WTC11 (cell line): ENCODE results near the gene ARPC1A. TPM values are rescaled to one million over a fixed set of nuclear protein-coding genes. Genes with fewer than 3 reads are reported as not detected.

Experiments used
- ATAC-seq: fragments of 200-7000 bp; cut with Tn5 transposase; 2 replicates; pipeline ENCODE4 v1.10.0; 2021; ENCODE audit warnings: mild to moderate bottlenecking, moderate library complexity
- CTCF ChIA-PET: fragments of 300-600 bp; sonication (Branson Sonifier 250); formaldehyde crosslinking; loops from one replicate; lab custom pipeline; 2021; ENCODE audit warnings: antibody characterized with exemption; lab: Charles Lee
- POLR2A ChIA-PET: fragments of 350-600 bp; sonication (Branson Sonifier 250); formaldehyde crosslinking; loops from one replicate; lab custom pipeline; 2021; ENCODE audit warnings: antibody characterized with exemption; lab: Charles Lee
- DNase-seq: peaks from one replicate; pipeline ENCODE4 v3.0.0; 2021; ENCODE audit warnings: low spot score
- H3K27ac Mint-ChIP-seq: 2 replicates; pipeline ENCODE4 v1.8.0; 2021; ENCODE audit warnings: mixed read lengths
- H3K27me3 Mint-ChIP-seq: 2 replicates; pipeline ENCODE4 v1.8.0; 2021; ENCODE audit warnings: low read depth, mild to moderate bottlenecking, moderate library complexity, mixed read lengths
- H3K36me3 Mint-ChIP-seq: 2 replicates; pipeline ENCODE4 v1.8.0; 2021; ENCODE audit warnings: mixed read lengths
- H3K4me1 Mint-ChIP-seq: 2 replicates; pipeline ENCODE4 v1.8.0; 2022; ENCODE audit warnings: mixed read lengths
- H3K4me3 Mint-ChIP-seq: 2 replicates; pipeline ENCODE4 v1.8.0; 2021; ENCODE audit warnings: mild to moderate bottlenecking, moderate library complexity, mixed read lengths
- H3K9me3 Mint-ChIP-seq: 2 replicates; pipeline ENCODE4 v1.8.0; 2021; ENCODE audit warnings: mixed read lengths
- EMX1 ChIP-seq: fragments of 250-450 bp; sonication (Bioruptor Pico); IDR thresholded peaks from 2 replicates; pipeline ENCODE4 v1.8.0; 2021; ENCODE audit warnings: mild to moderate bottlenecking
- ESRRA ChIP-seq: sonication (generic); formaldehyde crosslinking; IDR thresholded peaks from 2 replicates; pipeline ENCODE4 v1.8.1; 2022; ENCODE audit warnings: mild to moderate bottlenecking, missing genetic modification reagents, borderline replicate concordance
- FOXJ3 ChIP-seq: sonication (generic); formaldehyde crosslinking; IDR thresholded peaks from 2 replicates; pipeline ENCODE4 v1.9.0; 2021; ENCODE audit warnings: missing genetic modification reagents, mild to moderate bottlenecking, borderline replicate concordance
- GABPB1 ChIP-seq: sonication (generic); formaldehyde crosslinking; IDR thresholded peaks from 2 replicates; pipeline ENCODE4 v1.8.1; 2023; ENCODE audit warnings: mild to moderate bottlenecking, missing genetic modification reagents
- NR2C2 ChIP-seq: sonication (generic); formaldehyde crosslinking; IDR thresholded peaks from 2 replicates; pipeline ENCODE4 v1.8.0; 2022; ENCODE audit warnings: mild to moderate bottlenecking, missing genetic modification reagents
- PRRX2 ChIP-seq: fragments of 250-450 bp; sonication (Bioruptor Pico); IDR thresholded peaks from 2 replicates; pipeline ENCODE4 v1.8.0; 2021; ENCODE audit warnings: mild to moderate bottlenecking
- SOX15 ChIP-seq: fragments of 250-450 bp; sonication (Bioruptor Pico); IDR thresholded peaks from 2 replicates; pipeline ENCODE4 v1.9.0; 2021; ENCODE audit warnings: mild to moderate bottlenecking
- SP1 ChIP-seq: sonication (generic); formaldehyde crosslinking; conservative IDR thresholded peaks from 2 replicates; pipeline ENCODE4 v1.8.1; 2022; ENCODE audit warnings: missing genetic modification reagents
- TEAD4 ChIP-seq: sonication (generic); formaldehyde crosslinking; IDR thresholded peaks from 2 replicates; pipeline ENCODE4 v1.8.0; 2022; ENCODE audit warnings: mild to moderate bottlenecking, missing genetic modification reagents
- ZNF121 ChIP-seq: sonication (generic); formaldehyde crosslinking; IDR thresholded peaks from 2 replicates; pipeline ENCODE4 v1.8.0; 2023; ENCODE audit warnings: missing genetic modification reagents
- ZNF219 ChIP-seq: sonication (generic); formaldehyde crosslinking; IDR thresholded peaks from 2 replicates; pipeline ENCODE4 v1.8.0; 2023; ENCODE audit warnings: missing genetic modification reagents, mild to moderate bottlenecking, borderline replicate concordance
- ZNF263 ChIP-seq: sonication (generic); formaldehyde crosslinking; IDR thresholded peaks from 2 replicates; pipeline ENCODE4 v1.8.1; 2022; ENCODE audit warnings: low read depth, mild to moderate bottlenecking, moderate library complexity, missing genetic modification reagents
- total RNA-seq: library from RNA; stranded (reverse); gene quantifications from 3 replicates; pipeline ENCODE4 v1.2.3, GENCODE V29; 2021
- TF ChIP-seq, protein P1 (sequence below): sonication (generic); formaldehyde crosslinking; IDR thresholded peaks from 2 replicates; pipeline ENCODE4 v1.8.0; 2022; ENCODE audit warnings: mild to moderate bottlenecking, missing genetic modification reagents
- TF ChIP-seq, protein P2 (sequence below): fragments of 200-600 bp; IDR thresholded peaks from 2 replicates; pipeline ENCODE4 v1.8.0; 2022; ENCODE audit warnings: antibody characterized with exemption
- TF ChIP-seq, protein P3 (sequence below): fragments of 250-450 bp; sonication (Bioruptor Pico); IDR thresholded peaks from 2 replicates; pipeline ENCODE4 v1.9.0; 2021; ENCODE audit warnings: mild to moderate bottlenecking, borderline replicate concordance
- TF ChIP-seq, protein P4 (sequence below): sonication (generic); formaldehyde crosslinking; IDR thresholded peaks from 2 replicates; pipeline ENCODE4 v1.8.1; 2023; ENCODE audit warnings: mild to moderate bottlenecking, missing genetic modification reagents, moderate library complexity
- TF ChIP-seq, protein P5 (sequence below): sonication (generic); formaldehyde crosslinking; IDR thresholded peaks from 2 replicates; pipeline ENCODE4 v1.8.1; 2023; ENCODE audit warnings: mild to moderate bottlenecking, missing genetic modification reagents
- TF ChIP-seq, protein P6 (sequence below): fragments of 250-450 bp; sonication (Bioruptor Pico); IDR thresholded peaks from 2 replicates; pipeline ENCODE4 v1.9.0; 2021; ENCODE audit warnings: moderate library complexity, mild to moderate bottlenecking, inconsistent platforms, borderline replicate concordance
- TF ChIP-seq, protein P7 (sequence below): fragments of 250-450 bp; sonication (Bioruptor Pico); conservative IDR thresholded peaks from 2 replicates; pipeline ENCODE4 v1.9.0; 2021; ENCODE audit warnings: mild to moderate bottlenecking
- TF ChIP-seq, protein P8 (sequence below): sonication (generic); formaldehyde crosslinking; IDR thresholded peaks from 2 replicates; pipeline ENCODE4 v1.8.0; 2023; ENCODE audit warnings: missing genetic modification reagents, mild to moderate bottlenecking, borderline replicate concordance

ARPC1A gene
- total RNA-seq, 1 experiment from 2014 or later, result 149 TPM

DNA sequence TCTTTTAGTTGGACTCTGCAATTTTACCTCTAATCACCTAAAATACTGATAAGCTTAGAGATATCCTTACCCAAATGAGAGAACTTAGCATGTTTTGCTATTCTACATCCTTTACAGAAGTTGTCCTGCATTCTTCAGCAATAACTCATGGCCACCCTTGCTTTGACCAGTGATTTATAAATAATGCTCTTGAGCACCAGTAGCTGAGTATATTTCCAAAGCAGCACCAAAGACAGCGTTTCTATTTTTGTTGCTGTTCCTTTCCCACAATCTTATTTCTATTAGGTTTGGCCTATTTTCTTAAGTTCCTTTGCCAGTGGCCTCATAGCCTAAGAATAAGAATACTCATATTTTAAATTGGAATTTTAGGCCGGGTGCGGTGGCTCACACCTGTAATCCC is 15.0 kb downstream of the ARPC1A start:
- H3K4me3 Mint-ChIP-seq, result no peak overlapping the region
- CTCF ChIA-PET, result no interaction called here
- no peaks in the 10 kb centered on the region for H3K4me1 Mint-ChIP-seq

More for the DNA sequence above, 15.0 kb downstream of the ARPC1A start:
- POLR2A ChIA-PET, result no interaction called here
- H3K27me3 Mint-ChIP-seq, result no peaks in the 10 kb centered on the region
- no peak for TF ChIP-seq NR2C2
- TF ChIP-seq PRRX2 (CRISPR knock-in tag), result no peak
- no peak for TF ChIP-seq TEAD4 (CRISPR knock-in tag)
- TF ChIP-seq, protein P1, sequence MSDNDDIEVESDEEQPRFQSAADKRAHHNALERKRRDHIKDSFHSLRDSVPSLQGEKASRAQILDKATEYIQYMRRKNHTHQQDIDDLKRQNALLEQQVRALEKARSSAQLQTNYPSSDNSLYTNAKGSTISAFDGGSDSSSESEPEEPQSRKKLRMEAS (CRISPR knock-in tag), result no peak
- no peak for TF ChIP-seq EMX1
- no peak for TF ChIP-seq ESRRA (CRISPR knock-in tag)
- no peak for TF ChIP-seq GABPB1 (CRISPR knock-in tag)
- no peak for TF ChIP-seq SOX15
- TF ChIP-seq, protein P2, sequence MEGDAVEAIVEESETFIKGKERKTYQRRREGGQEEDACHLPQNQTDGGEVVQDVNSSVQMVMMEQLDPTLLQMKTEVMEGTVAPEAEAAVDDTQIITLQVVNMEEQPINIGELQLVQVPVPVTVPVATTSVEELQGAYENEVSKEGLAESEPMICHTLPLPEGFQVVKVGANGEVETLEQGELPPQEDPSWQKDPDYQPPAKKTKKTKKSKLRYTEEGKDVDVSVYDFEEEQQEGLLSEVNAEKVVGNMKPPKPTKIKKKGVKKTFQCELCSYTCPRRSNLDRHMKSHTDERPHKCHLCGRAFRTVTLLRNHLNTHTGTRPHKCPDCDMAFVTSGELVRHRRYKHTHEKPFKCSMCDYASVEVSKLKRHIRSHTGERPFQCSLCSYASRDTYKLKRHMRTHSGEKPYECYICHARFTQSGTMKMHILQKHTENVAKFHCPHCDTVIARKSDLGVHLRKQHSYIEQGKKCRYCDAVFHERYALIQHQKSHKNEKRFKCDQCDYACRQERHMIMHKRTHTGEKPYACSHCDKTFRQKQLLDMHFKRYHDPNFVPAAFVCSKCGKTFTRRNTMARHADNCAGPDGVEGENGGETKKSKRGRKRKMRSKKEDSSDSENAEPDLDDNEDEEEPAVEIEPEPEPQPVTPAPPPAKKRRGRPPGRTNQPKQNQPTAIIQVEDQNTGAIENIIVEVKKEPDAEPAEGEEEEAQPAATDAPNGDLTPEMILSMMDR, result no peak
- TF ChIP-seq, protein P3, sequence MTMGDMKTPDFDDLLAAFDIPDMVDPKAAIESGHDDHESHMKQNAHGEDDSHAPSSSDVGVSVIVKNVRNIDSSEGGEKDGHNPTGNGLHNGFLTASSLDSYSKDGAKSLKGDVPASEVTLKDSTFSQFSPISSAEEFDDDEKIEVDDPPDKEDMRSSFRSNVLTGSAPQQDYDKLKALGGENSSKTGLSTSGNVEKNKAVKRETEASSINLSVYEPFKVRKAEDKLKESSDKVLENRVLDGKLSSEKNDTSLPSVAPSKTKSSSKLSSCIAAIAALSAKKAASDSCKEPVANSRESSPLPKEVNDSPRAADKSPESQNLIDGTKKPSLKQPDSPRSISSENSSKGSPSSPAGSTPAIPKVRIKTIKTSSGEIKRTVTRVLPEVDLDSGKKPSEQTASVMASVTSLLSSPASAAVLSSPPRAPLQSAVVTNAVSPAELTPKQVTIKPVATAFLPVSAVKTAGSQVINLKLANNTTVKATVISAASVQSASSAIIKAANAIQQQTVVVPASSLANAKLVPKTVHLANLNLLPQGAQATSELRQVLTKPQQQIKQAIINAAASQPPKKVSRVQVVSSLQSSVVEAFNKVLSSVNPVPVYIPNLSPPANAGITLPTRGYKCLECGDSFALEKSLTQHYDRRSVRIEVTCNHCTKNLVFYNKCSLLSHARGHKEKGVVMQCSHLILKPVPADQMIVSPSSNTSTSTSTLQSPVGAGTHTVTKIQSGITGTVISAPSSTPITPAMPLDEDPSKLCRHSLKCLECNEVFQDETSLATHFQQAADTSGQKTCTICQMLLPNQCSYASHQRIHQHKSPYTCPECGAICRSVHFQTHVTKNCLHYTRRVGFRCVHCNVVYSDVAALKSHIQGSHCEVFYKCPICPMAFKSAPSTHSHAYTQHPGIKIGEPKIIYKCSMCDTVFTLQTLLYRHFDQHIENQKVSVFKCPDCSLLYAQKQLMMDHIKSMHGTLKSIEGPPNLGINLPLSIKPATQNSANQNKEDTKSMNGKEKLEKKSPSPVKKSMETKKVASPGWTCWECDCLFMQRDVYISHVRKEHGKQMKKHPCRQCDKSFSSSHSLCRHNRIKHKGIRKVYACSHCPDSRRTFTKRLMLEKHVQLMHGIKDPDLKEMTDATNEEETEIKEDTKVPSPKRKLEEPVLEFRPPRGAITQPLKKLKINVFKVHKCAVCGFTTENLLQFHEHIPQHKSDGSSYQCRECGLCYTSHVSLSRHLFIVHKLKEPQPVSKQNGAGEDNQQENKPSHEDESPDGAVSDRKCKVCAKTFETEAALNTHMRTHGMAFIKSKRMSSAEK (CRISPR knock-in tag), result no peak
- TF ChIP-seq, protein P4, sequence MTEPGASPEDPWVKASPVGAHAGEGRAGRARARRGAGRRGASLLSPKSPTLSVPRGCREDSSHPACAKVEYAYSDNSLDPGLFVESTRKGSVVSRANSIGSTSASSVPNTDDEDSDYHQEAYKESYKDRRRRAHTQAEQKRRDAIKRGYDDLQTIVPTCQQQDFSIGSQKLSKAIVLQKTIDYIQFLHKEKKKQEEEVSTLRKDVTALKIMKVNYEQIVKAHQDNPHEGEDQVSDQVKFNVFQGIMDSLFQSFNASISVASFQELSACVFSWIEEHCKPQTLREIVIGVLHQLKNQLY, result no peak
- TF ChIP-seq, protein P5, sequence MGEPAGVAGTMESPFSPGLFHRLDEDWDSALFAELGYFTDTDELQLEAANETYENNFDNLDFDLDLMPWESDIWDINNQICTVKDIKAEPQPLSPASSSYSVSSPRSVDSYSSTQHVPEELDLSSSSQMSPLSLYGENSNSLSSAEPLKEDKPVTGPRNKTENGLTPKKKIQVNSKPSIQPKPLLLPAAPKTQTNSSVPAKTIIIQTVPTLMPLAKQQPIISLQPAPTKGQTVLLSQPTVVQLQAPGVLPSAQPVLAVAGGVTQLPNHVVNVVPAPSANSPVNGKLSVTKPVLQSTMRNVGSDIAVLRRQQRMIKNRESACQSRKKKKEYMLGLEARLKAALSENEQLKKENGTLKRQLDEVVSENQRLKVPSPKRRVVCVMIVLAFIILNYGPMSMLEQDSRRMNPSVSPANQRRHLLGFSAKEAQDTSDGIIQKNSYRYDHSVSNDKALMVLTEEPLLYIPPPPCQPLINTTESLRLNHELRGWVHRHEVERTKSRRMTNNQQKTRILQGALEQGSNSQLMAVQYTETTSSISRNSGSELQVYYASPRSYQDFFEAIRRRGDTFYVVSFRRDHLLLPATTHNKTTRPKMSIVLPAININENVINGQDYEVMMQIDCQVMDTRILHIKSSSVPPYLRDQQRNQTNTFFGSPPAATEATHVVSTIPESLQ (CRISPR knock-in tag), result no peak
- TF ChIP-seq, protein P6, sequence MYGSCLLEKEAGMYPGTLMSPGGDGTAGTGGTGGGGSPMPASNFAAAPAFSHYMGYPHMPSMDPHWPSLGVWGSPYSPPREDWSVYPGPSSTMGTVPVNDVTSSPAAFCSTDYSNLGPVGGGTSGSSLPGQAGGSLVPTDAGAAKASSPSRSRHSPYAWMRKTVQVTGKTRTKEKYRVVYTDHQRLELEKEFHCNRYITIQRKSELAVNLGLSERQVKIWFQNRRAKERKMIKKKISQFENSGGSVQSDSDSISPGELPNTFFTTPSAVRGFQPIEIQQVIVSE (CRISPR knock-in tag), result no peak
- TF ChIP-seq ZNF121 (CRISPR knock-in tag), result no peak
- TF ChIP-seq ZNF219 (CRISPR knock-in tag), result no peak
- no peak for TF ChIP-seq ZNF263 (CRISPR knock-in tag)
- TF ChIP-seq, protein P7, sequence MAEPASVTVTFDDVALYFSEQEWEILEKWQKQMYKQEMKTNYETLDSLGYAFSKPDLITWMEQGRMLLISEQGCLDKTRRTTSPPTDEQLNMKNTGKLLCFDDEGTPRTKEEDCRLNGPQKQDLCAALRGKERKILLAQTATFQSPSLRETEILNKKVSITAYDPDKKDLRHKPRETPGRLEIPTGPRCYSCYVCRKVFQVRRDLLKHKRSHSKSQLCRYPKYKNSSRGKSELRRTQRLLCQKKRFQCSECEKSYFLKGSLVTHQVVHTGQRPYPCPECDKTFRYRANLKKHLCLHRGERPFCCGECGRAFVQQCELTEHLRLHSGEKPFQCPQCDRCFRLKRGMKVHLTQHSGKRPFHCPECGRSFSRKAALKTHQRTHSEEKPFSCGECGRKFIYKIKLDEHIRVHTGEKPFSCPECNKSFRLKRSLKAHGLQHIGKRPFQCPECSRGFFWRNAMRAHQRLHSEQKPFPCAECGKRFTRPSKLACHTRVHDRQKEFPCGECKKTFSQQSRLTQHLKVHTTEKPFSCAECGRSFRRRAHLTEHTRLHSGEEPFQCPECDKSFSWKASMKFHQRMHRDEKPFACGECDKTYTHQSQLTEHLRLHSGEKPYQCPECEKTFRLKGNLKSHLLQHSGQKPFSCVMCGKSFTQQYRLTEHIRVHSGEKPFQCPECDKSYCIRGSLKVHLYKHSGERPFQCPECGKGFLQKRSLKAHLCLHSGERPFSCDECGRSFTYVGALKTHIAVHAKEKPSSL (CRISPR knock-in tag), result no peak
- TF ChIP-seq, protein P8, sequence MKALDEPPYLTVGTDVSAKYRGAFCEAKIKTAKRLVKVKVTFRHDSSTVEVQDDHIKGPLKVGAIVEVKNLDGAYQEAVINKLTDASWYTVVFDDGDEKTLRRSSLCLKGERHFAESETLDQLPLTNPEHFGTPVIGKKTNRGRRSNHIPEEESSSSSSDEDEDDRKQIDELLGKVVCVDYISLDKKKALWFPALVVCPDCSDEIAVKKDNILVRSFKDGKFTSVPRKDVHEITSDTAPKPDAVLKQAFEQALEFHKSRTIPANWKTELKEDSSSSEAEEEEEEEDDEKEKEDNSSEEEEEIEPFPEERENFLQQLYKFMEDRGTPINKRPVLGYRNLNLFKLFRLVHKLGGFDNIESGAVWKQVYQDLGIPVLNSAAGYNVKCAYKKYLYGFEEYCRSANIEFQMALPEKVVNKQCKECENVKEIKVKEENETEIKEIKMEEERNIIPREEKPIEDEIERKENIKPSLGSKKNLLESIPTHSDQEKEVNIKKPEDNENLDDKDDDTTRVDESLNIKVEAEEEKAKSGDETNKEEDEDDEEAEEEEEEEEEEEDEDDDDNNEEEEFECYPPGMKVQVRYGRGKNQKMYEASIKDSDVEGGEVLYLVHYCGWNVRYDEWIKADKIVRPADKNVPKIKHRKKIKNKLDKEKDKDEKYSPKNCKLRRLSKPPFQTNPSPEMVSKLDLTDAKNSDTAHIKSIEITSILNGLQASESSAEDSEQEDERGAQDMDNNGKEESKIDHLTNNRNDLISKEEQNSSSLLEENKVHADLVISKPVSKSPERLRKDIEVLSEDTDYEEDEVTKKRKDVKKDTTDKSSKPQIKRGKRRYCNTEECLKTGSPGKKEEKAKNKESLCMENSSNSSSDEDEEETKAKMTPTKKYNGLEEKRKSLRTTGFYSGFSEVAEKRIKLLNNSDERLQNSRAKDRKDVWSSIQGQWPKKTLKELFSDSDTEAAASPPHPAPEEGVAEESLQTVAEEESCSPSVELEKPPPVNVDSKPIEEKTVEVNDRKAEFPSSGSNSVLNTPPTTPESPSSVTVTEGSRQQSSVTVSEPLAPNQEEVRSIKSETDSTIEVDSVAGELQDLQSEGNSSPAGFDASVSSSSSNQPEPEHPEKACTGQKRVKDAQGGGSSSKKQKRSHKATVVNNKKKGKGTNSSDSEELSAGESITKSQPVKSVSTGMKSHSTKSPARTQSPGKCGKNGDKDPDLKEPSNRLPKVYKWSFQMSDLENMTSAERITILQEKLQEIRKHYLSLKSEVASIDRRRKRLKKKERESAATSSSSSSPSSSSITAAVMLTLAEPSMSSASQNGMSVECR, result no peak
- TF ChIP-seq SP1, result no peak
- no peak for TF ChIP-seq FOXJ3
- H3K27ac Mint-ChIP-seq, result no peak overlapping the region
- no peaks in the 10 kb centered on the region for H3K9me3 Mint-ChIP-seq
- H3K36me3 Mint-ChIP-seq, result peaks cover 43% of the 10 kb centered on the region
- ATAC-seq (no peak), DNase-seq (no peak)
